H54 (cell line): ENCODE results near the gene FANCE.

Experiments used
- DNase-seq: peaks from one replicate; pipeline ENCODE4 v3.0.0; 2011; ENCODE audit warnings: low spot score, mixed read lengths; ENCODE audit not compliant: insufficient read length
- FAIRE-seq: peaks from 3 replicates; lab custom pipeline; 2011; peaks lifted over from hg19 to GRCh38; lab: Jason Lieb, UNC
- POLR2A ChIP-seq: IDR thresholded peaks from 2 replicates; pipeline ENCODE4 v1.6.1; 2011; ENCODE audit warnings: low read depth, mild to moderate bottlenecking, low read length

FANCE gene

DNA sequence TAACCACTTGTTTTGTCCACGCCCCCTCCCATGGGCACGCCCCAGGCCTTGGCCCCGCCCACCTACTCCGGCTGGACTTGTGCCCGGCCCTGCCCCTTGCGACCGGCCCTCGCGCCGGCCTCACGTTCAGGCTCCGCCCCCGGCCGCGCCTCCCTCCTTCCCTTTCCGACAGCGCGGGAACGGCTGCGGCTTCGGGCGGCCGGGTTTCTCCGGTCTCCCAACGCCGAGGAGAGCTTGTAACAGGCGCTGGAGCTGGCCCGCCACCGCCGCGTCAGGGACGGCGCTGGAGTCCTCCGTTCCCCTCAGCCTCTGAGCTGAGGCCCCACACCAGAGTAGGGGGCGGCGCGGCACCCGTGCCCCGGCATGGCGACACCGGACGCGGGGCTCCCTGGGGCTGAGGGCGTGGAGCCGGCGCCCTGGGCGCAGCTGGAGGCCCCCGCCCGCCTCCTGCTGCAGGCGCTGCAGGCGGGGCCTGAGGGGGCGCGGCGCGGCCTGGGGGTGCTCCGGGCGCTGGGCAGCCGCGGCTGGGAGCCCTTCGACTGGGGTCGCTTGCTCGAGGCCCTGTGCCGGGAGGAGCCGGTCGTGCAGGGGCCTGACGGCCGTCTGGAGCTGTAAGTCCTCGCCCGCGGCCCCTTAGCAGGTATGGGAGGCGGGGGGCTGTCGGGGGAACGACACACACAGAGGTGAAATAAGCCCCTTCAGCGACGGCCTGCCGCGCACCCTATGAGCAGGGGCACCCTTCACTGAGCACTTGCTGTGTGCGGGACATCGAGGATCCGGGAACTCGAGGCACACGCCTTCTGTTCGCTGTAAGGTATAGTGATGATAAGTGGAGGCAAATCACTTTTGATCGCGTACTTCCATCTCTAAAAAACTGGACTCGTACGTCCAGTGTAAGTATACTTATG, at the start of gene FANCE:
TSS of gene FANCE (plus strand) at position 156 of the 908 bp plus-strand sequence. CDS start at position 364, 208 bp downstream.
- FAIRE-seq (no peak), DNase-seq (peak; percentile 82)
- peak; percentile 39; the same call in 1 of the 2 replicates for TF ChIP-seq POLR2A

- TF ChIP-seq POLR2A: no peak
- DNase-seq (no peak), FAIRE-seq (no peak)
Measured at GRCh38 chr6:35402856-35403191, 49.3 kb upstream of the FANCE start.

DNA sequence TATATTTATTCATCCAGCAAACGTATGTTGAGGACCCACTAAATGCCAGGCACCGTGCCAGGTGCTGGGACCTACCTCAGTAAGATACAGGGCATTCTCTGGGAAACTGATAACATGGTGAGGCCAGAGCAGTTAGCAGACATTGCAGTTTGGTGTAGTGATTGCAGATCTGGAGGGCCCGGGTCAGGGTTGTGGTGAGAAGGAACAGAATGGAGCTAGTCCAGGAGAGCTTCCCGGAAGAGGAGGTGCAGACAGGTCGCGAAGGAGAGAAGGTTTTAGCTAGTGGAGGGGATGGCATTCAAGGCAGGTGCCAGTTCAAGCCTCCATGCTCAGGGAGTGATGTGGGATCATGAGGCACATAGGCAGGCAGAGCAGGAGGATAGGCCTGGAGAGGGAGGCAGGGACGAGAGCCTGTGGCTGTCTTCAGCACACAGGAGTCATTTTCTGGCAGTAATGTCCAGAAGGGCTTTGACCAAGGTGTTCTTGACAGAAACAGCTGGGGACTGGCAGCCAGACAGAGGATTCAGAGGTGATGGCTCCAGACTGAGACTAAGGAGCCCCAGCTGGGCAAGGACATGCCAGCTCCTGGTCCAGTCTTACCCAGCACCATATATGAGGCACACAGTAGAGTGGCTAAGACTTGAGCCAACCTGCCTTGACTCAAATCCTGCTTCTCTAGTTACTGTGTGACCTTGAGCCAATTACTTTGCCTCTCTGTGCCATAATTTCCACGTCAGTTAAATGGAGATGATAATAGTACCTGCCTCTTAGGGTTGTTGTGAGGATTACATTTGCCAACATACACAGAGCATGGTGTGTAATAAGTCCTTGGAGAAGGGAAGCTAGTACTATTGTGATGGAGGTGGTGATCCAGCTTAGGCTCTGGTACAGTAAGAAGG, 48.3 kb upstream of the FANCE start:
- DNase-seq (no peak), FAIRE-seq (no peak)
- no peak for TF ChIP-seq POLR2A

- DNase-seq (no peak), FAIRE-seq (no peak)
- no peak for TF ChIP-seq POLR2A
Measured at GRCh38 chr6:35406711-35407485, 45.2 kb upstream of the FANCE start.

DNA sequence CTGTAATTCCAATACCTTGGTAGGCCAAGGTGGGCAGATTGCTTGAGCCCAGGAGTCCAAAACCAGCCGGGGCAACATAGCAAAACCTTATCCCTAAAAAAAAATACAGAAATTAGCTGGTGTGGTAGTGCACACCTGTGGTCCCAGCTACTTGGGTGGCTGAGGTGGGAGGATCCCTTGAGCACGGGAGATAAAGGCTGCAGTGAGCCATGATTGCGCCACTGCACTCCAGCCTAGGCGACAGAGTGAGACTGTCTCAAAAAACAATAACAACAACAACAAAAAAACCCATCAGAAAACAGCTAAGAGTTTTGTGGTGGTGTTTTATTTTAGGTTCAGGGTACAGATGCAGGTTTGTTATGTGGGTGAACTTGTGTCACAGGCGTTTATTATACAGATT, 42.9 kb upstream of the FANCE start:
- DNase-seq (no peak), FAIRE-seq (no peak)
- TF ChIP-seq POLR2A: no peak

- no peak for TF ChIP-seq POLR2A
- FAIRE-seq: no peak
- DNase-seq: no peak
Measured at GRCh38 chr6:35410131-35410530, 42.0 kb upstream of the FANCE start.

GRCh38 chr6:35411066-35411465, 41.1 kb upstream of the FANCE start:
- no peak for TF ChIP-seq POLR2A
- FAIRE-seq (no peak), DNase-seq (no peak)

DNA sequence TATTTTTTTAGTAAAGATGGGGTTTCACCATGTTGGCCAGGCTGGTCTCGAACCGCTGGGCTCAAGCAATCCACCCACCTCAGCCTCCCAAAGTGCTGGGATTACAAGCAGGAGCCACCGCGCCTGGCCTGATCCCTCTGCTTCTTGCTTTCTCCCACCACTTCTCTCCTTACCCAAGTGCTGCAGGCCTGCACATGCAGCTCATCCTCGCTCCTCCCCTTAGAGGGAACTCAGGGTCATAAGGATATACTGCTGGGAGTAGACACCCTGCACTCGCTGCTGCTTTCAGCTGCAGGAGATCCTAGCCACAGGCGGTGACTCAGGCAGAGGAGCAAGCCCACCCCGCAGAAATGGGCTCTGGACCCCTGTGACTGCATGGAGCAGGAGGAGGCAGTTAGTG, 40.0 kb upstream of the FANCE start:
- TF ChIP-seq POLR2A: no peak
- FAIRE-seq (no peak), DNase-seq (no peak)

DNA sequence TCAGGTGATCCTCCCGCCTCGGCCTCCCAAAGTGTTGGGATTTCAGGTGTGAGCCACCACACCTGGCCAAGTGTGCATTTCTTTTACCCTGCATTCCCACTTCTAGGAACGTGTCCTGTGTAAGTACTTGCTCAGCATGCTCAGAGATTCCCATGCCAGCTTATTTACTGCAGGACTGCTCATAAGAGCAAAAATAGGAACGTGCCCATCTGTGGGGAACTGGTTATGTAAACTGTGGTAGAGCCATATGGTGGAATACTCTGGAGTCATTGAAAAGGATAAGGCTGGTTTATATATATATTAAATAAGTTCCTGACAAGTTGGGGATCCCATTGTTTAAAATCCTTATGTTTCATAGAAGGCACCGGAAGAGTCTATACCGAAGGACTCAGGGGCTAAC, 38.2 kb upstream of the FANCE start:
- no peak for TF ChIP-seq POLR2A
- FAIRE-seq: no peak
- no peak for DNase-seq

DNA sequence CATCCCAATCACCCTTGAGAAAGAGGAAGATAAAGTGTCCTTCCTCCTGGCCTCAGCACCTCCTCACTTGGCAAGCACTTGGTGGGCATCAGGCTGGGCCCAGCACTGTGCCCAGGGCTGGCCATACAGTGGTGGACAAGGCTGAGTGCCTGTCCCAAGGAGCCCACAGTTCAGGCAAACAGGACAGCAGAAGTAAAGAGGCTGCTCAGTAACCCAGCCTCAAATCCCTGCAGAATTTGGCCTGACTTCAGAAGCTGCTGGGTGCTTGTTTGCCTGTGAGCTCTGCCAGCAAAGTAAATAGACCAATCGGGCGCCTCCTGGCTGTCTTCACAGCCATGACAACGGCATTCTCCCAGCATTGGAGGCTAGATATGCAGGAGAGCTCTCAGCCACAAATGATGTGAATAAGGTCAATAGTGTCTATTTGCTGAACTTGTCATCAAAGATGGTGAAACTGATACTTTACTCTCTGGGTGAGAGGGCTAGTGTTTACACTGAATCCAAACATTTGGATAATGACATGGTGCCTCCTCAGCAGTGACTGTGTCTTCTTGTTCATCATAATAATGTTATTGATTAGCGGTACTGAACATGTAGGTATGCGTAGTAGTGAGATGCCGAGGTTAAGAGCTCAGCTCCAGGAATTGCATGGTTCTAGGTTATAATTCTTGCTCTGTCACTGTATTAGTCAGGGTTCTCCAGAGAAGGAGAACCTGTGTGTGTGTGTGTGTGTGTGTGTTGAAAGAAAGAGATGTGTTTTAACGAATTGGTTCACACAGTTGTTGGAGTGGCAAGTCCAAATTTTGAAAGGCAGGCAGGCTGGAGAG, 36.9 kb upstream of the FANCE start:
- FAIRE-seq (no peak), DNase-seq (peak; percentile 65)
- no peak for TF ChIP-seq POLR2A

DNA sequence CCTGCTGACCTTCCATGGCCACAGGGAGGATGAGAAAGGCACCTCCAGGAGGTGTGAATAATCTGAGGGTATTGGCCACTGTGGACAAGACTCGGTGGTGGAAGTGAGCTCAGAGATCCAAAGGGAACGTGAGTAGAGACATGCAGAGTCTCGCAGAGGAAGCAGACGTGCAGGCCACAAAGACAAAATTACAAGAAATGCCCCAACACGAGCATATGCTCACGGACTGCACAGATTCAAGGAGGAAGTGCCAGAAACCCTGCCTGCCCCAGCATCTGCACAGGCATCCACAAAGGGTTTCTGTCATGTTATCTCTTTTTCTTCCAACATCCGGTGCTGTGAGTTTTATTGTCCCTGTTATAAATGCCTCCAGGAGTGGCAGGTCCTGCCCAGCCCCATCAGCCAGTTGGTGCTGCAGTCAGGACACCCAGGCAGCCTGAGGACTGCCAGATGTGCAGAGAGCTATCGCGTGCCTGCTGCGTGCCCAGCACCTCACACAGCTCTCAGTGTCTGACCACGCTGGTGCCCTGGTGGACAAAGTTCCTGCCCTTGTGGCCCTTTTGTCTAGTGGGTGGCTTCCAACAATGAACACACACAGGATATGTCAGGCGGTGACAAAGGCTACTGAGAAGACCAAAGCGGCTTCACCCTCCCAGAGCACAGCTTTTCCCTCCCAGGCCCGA, 34.0 kb upstream of the FANCE start:
- DNase-seq (no peak), FAIRE-seq (no peak)
- no peak for TF ChIP-seq POLR2A

DNA sequence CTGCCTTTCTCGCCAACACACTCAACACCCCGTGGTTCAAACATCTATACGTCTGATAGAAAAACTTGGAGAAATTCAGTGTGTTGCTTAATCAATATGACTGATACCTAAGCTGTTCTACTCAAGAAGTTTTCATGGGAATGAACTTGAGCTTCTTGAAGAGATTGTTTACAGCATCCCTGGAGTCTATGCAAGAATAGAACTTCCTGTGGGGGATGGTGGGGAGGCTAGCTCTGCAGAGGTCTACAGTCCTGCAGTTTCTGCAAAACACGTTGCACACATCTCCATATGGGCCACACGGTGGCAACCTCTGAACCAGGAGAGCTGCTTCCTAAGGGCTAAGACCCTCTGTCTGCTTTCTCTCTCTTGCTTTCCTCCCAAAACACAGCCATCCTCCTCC, 32.7 kb upstream of the FANCE start:
- DNase-seq: no peak
- no peak for FAIRE-seq
- no peak for TF ChIP-seq POLR2A
